Uterus (tissue), 4 donors: ENCODE data around the gene OXCT2. TPM values are rescaled to one million over a fixed set of nuclear protein-coding genes. Genes with fewer than 3 reads are reported as not detected.

Source experiments
- DNase-seq, 2 donors: peaks; one replicate each; pipeline ENCODE4 v3.0.0-alpha.2; 2019 to 2020
- H3K27ac ChIP-seq, 2 donors: fragments of 200-600 bp; sonication (generic); 1 replicate in 1 of 2; 2 replicates in 1 of 2; pipeline ENCODE4 v1.5.1; 2016 to 2018
- H3K27me3 ChIP-seq, 2 donors: fragments of 200-600 bp; sonication (generic); one replicate each; pipeline ENCODE4 v1.5.1; 2018 to 2019; ENCODE audit warnings: control low read depth in 1 of 2
- H3K36me3 ChIP-seq, 2 donors: fragments of 200-600 bp; sonication (generic); one replicate each; pipeline ENCODE4 v1.5.1; 2019; ENCODE audit warnings: control low read depth in 1 of 2
- H3K4me1 ChIP-seq, 2 donors: fragments of 200-600 bp; sonication (generic); one replicate each; pipeline ENCODE4 v1.5.1; 2018 to 2019; ENCODE audit warnings: control low read depth in 1 of 2
- H3K4me3 ChIP-seq, 2 donors: fragments of 200-600 bp; sonication (generic); 1 replicate in 1 of 2; 2 replicates in 1 of 2; pipeline ENCODE4 v1.5.1; 2018 to 2019; ENCODE audit warnings: mild to moderate bottlenecking in 1 of 2
- H3K9me3 ChIP-seq, 2 donors: fragments of 200-600 bp; sonication (generic); one replicate each; pipeline ENCODE4 v1.5.1; 2019; ENCODE audit warnings: control low read depth in 1 of 2
- CTCF ChIP-seq, 4 experiments: fragments of 200-600 bp in 2 of 4; fragments of 450-650 bp in 2 of 4; sonication (generic) in 2 of 4; IDR thresholded peaks; one replicate each; pipeline ENCODE4 v1.5.1; 2016 to 2019; ENCODE audit warnings: antibody characterized with exemption in 4 of 4, mild to moderate bottlenecking in 2 of 4, moderate library complexity in 1 of 4
- POLR2A ChIP-seq, 2 donors: fragments of 450-650 bp; IDR thresholded peaks; one replicate each; pipeline ENCODE4 v1.6.1; 2016; ENCODE audit warnings: antibody characterized with exemption in 2 of 2, mild to moderate bottlenecking in 1 of 2, moderate library complexity in 1 of 2
- intact Hi-C: fragments of 100-400 bp; cut with DNase I; formaldehyde crosslinking; loops from one replicate; pipeline ENCODE4 v1.15.1; 2023; ENCODE audit warnings: low total_unique reads
- total RNA-seq, 4 donors: library from RNA; depleted of rRNA in 3 of 4; stranded (reverse); fragments of >200 nt in 3 of 4; gene quantifications; one replicate each; pipeline versions ENCODE4 v1.1.0 to v1.2.4, GENCODE V29; 2014 to 2023
- donor health status: DM: yes; HTN: yes; CAD: no.

Gene OXCT2
- total RNA-seq, 4 donors from 2014 or later = 1.1 to 1.5 TPM; not detected in 2

- Histone ChIP-seq H3K27ac (no peak overlapping the region), H3K27me3 (no peaks in the 10 kb centered on the region), H3K36me3 (no peaks in the 10 kb centered on the region), H3K4me1 (no peaks in the 10 kb centered on the region), H3K9me3 (no peaks in the 10 kb centered on the region), H3K4me3 (no peak overlapping the region)
- DNase-seq = no peak
- TF ChIP-seq POLR2A (IDR thresholded peaks at IDR 0.05) (no peak), CTCF (IDR thresholded peaks at IDR 0.05) (no peak)
- intact Hi-C loops = no loop called here
Measured at GRCh38 chr1:39762550-39763540, 8.3 kb downstream of the OXCT2 start.

GRCh38 chr1:39761557-39762260 lies 9.4 kb downstream of the OXCT2 start:
- H3K27me3 ChIP-seq = no peaks in the 10 kb centered on the region
- DNase-seq = no peak
- no peak for TF ChIP-seq CTCF (IDR thresholded peaks at IDR 0.05)
- TF ChIP-seq POLR2A (IDR thresholded peaks at IDR 0.05) = no peak
- no peak overlapping the region for H3K4me3 ChIP-seq
- no peaks in the 10 kb centered on the region for H3K36me3 ChIP-seq
- H3K27ac ChIP-seq = no peak overlapping the region
- no peaks in the 10 kb centered on the region for H3K9me3 ChIP-seq
- intact Hi-C loops = no loop called here
- no peaks in the 10 kb centered on the region for H3K4me1 ChIP-seq

- TF ChIP-seq CTCF (IDR thresholded peaks at IDR 0.05) (no peak), POLR2A (IDR thresholded peaks at IDR 0.05) (no peak)
- no peaks in the 10 kb centered on the region for H3K9me3 ChIP-seq
- no peaks in the 10 kb centered on the region for H3K4me1 ChIP-seq
- no peaks in the 10 kb centered on the region for H3K27me3 ChIP-seq
- DNase-seq = no peak
- H3K4me3 ChIP-seq = no peak overlapping the region
- intact Hi-C loops = no loop called here
- H3K36me3 ChIP-seq = no peaks in the 10 kb centered on the region
- H3K27ac ChIP-seq = no peak overlapping the region
Measured at GRCh38 chr1:39761016-39761415, 10.1 kb downstream of the OXCT2 start.

GRCh38 chr1:39760074-39761008 lies 10.8 kb downstream of the OXCT2 start:
- no peaks in the 10 kb centered on the region for H3K4me1 ChIP-seq
- intact Hi-C loops = no loop called here
- H3K27ac ChIP-seq = no peak overlapping the region
- no peaks in the 10 kb centered on the region for H3K36me3 ChIP-seq
- TF ChIP-seq POLR2A (IDR thresholded peaks at IDR 0.05) = no peak
- no peak for TF ChIP-seq CTCF (IDR thresholded peaks at IDR 0.05)
- no peaks in the 10 kb centered on the region for H3K27me3 ChIP-seq
- no peaks in the 10 kb centered on the region for H3K9me3 ChIP-seq
- no peak overlapping the region for H3K4me3 ChIP-seq
- no peak for DNase-seq
